GM18951 (cell line): ENCODE results near the gene GUCY1A1.

Experiments
- POLR2A ChIP-seq: IDR thresholded peaks from 4 replicates; pipeline ENCODE4 v1.6.1; 2011; ENCODE audit warnings: mild to moderate bottlenecking; ENCODE audit not compliant: insufficient read length, insufficient read depth; ENCODE audit errors: extremely low read depth
- in situ Hi-C: fragments of 300-500 bp; cut with MboI; formaldehyde crosslinking; loops from one replicate; pipeline ENCODE4 v1.12.0; 2022; ENCODE audit warnings: low sequenced_read_pairs, mixed read lengths, inconsistent platforms; ENCODE audit not compliant: unreplicated experiment

GUCY1A1 gene

GRCh38 chr4:155709918-155710317 is 43.3 kb downstream of the GUCY1A1 start:
- in situ Hi-C loops, result no loop called here
- no peak for TF ChIP-seq POLR2A

- in situ Hi-C loops, result no loop called here
- TF ChIP-seq POLR2A, result no peak
Measured at GRCh38 chr4:155711556-155711955, 44.9 kb downstream of the GUCY1A1 start.

- TF ChIP-seq POLR2A, result no peak
- in situ Hi-C loops, result no loop called here
Measured at GRCh38 chr4:155712846-155713245, 46.2 kb downstream of the GUCY1A1 start.

GRCh38 chr4:155713911-155714310 is 47.3 kb downstream of the GUCY1A1 start:
- TF ChIP-seq POLR2A, result no peak

GRCh38 chr4:155722336-155722735 is 55.7 kb downstream of the GUCY1A1 start:
- no peak for TF ChIP-seq POLR2A
- in situ Hi-C loops, result no loop called here

More at GRCh38 chr4:155713911-155714310, 47.3 kb downstream of the GUCY1A1 start:
- in situ Hi-C loops, result no loop called here

- TF ChIP-seq POLR2A, result no peak
- in situ Hi-C loops, result no loop called here
Measured at GRCh38 chr4:155722816-155723499, 56.3 kb downstream of the GUCY1A1 start.

GRCh38 chr4:155724731-155725130 is 58.1 kb downstream of the GUCY1A1 start:
- in situ Hi-C loops, result no loop called here
- no peak for TF ChIP-seq POLR2A

GRCh38 chr4:155734065-155734464 is 67.4 kb downstream of the GUCY1A1 start:
- TF ChIP-seq POLR2A, result no peak
- in situ Hi-C loops, result no loop called here

- in situ Hi-C loops, result no loop called here
- TF ChIP-seq POLR2A, result no peak
Measured at GRCh38 chr4:155734951-155735350, 68.3 kb downstream of the GUCY1A1 start.

GRCh38 chr4:155735496-155735895 is 68.8 kb downstream of the GUCY1A1 start:
- in situ Hi-C loops, result no loop called here
- no peak for TF ChIP-seq POLR2A

- in situ Hi-C loops, result no loop called here
- no peak for TF ChIP-seq POLR2A
Measured at GRCh38 chr4:155738548-155738947, 71.9 kb downstream of the GUCY1A1 start.

- in situ Hi-C loops, result no loop called here
- TF ChIP-seq POLR2A, result no peak
Measured at GRCh38 chr4:155741546-155741945, 74.9 kb downstream of the GUCY1A1 start.

GRCh38 chr4:155742310-155743015 is 75.8 kb downstream of the GUCY1A1 start:
- in situ Hi-C loops, result no loop called here
- TF ChIP-seq POLR2A, result no peak

GRCh38 chr4:155745984-155746383 is 79.3 kb downstream of the GUCY1A1 start:
- in situ Hi-C loops, result no loop called here
- TF ChIP-seq POLR2A, result no peak

- in situ Hi-C loops, result no loop called here
- no peak for TF ChIP-seq POLR2A
Measured at GRCh38 chr4:155748039-155748438, 81.4 kb downstream of the GUCY1A1 start.

- no peak for TF ChIP-seq POLR2A
- in situ Hi-C loops, result no loop called here
Measured at GRCh38 chr4:155749041-155749440, 82.4 kb downstream of the GUCY1A1 start.
